ENCODE results near the gene IFI35. TPM values are rescaled to one million over a fixed set of nuclear protein-coding genes. Genes with fewer than 3 reads are reported as not detected.

Gene IFI35
- total RNA-seq, 3 donors from 2014 or later, result 16.2 to 42.3 (median 31.0) TPM

DNA sequence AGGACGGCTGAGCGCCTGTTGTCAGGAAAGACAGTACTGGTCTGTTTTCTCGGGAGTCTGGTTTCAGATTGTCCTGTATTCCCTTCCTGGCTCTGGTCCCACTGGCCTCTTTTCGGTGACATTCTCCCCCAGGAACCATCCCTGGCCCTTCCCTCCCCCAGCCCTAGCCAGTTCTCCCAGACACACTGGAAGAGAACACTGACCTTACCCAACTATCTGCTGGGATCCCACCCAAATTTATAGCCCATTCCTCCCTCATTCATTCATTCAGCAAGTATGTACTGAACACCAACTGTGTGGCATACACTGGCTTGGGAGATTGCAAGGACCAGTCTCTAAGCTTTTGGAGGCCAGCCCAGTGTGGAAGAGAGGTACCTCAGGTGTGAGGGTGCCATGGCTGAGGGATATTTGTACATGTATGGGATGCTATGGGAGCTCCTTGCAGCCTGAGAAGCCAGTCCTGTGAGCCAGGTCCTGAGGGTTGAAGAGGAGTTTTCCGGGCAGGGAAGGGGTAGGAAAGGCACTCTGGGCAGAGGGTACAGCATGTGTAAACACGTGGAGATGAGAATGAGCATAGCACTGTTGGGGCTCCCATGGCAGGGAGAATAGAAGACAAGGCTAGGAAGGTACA lies 23.7 kb downstream of the IFI35 start:
- Histone ChIP-seq H3K27ac (no peak overlapping the region), H3K27me3 (no peaks in the 10 kb centered on the region), H3K9me3 (no peaks in the 10 kb centered on the region), H3K4me1 (no peaks in the 10 kb centered on the region), H3K4me3 (no peak overlapping the region), H3K36me3 (no peaks in the 10 kb centered on the region)
- DNase-seq (ENCODE audit: low spot score in 2 of 2), result no peak
- TF ChIP-seq POLR2AphosphoS5 (IDR thresholded peaks at IDR 0.05) (no peak), POLR2A (IDR thresholded peaks at IDR 0.05) (no peak)
- TF ChIP-seq, protein P1, sequence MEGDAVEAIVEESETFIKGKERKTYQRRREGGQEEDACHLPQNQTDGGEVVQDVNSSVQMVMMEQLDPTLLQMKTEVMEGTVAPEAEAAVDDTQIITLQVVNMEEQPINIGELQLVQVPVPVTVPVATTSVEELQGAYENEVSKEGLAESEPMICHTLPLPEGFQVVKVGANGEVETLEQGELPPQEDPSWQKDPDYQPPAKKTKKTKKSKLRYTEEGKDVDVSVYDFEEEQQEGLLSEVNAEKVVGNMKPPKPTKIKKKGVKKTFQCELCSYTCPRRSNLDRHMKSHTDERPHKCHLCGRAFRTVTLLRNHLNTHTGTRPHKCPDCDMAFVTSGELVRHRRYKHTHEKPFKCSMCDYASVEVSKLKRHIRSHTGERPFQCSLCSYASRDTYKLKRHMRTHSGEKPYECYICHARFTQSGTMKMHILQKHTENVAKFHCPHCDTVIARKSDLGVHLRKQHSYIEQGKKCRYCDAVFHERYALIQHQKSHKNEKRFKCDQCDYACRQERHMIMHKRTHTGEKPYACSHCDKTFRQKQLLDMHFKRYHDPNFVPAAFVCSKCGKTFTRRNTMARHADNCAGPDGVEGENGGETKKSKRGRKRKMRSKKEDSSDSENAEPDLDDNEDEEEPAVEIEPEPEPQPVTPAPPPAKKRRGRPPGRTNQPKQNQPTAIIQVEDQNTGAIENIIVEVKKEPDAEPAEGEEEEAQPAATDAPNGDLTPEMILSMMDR (IDR thresholded peaks at IDR 0.05), result no peak
- intact Hi-C loops (cut with DNase I; ENCODE audit: low total_unique reads), result no loop called here

DNA sequence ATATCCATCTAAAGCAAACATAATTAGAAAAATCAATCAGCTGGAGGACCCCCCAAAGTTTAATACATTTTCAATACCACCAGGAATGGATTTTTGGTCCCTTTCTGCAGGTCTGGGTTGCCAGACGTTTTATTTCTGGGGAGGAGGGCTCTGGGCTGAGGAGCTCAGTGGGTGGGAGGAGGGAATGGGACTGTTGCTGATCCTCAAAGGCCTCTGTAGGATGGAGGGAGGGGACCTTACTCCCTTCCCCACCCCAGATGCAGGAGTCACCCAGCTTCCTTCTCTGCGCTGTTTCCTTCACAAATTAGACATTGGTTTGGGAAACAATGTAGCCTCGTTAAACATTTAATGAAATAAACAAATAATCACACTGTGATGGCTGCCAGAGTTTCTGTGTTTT lies 25.1 kb downstream of the IFI35 start:
- intact Hi-C loops (cut with DNase I; ENCODE audit: low total_unique reads), result no loop called here
- no peak for DNase-seq (ENCODE audit: low spot score in 2 of 2)

DNA sequence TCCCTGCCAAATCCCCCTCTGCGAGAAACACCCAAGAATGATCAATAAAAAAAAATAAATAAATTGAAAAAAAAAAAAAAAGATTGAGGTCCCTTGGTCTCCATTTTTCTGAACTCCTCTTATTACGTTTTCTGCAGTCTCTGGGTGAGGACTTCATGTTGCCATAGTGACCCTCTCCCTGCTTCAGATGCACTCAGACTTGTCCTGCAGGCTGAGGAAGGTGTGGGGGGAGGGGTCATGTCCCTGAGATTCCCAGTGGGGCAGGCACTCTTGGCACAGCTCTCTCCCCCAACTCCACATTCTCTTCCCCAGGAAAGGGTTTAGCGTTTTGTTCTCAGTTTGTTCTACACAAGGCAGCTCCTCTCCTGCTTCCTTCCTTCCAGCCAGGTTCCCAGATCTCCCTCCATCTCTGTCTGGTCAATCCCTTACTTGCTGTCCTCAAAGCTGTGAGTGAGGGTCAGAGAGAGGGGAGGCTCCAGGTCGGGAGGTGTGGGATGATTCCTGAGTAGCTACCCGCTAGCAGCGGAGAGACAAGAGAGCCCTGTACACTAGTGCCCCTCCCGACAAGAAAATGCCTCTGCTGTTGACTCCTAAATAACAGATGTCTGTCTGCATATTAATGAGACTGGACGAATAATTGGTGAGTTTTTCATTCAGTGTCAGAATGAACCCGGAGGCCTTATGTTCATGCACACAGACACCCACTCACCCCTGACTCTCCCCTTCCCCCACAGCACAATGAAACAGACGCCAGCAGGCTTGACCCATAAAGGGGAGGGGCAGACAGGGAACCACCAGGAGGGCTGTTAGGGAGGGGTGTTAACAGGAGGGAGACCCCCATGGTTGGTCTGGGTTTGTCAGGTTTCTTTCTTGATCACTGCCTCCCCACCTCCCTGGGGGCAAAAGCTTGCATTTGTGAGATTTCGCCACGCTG lies 27.6 kb downstream of the IFI35 start:
- no peak for DNase-seq (ENCODE audit: low spot score in 2 of 2)
- Histone ChIP-seq H3K9me3 (no peaks in the 10 kb centered on the region), H3K27ac (no peak overlapping the region), H3K4me1 (no peaks in the 10 kb centered on the region), H3K36me3 (no peaks in the 10 kb centered on the region), H3K27me3 (no peaks in the 10 kb centered on the region), H3K4me3 (no peak overlapping the region)
- TF ChIP-seq POLR2A (IDR thresholded peaks at IDR 0.05), result no peak
- intact Hi-C loops (cut with DNase I; ENCODE audit: low total_unique reads), result no loop called here

More for the DNA sequence above, 25.1 kb downstream of the IFI35 start:
- Histone ChIP-seq H3K27ac (no peak overlapping the region), H3K4me3 (no peak overlapping the region), H3K4me1 (no peaks in the 10 kb centered on the region), H3K36me3 (no peaks in the 10 kb centered on the region), H3K27me3 (no peaks in the 10 kb centered on the region), H3K9me3 (no peaks in the 10 kb centered on the region)
- no peak for TF ChIP-seq POLR2A (IDR thresholded peaks at IDR 0.05)
- TF ChIP-seq POLR2AphosphoS5 (IDR thresholded peaks at IDR 0.05), result no peak

DNA sequence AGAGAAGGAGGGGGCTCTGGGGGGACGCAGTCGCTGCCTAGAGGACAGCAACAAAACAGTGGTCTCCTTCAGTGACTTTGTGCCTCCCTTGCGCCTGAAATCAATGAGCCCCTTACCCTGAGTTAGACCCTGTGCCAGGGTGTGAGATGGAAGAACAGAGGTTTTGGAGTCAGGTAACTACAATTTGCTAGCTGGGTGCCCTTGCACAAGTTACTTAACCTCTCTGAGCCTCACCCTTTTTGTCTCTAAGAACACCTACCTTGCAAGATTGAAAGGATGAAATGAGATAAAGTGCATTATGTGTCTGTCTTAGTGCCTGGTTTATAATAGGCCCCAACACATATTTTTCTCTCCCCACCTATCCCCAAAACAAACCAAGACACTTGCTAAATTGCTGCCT lies 28.3 kb downstream of the IFI35 start:
- DNase-seq (ENCODE audit: low spot score in 2 of 2), result no peak
- intact Hi-C loops (cut with DNase I; ENCODE audit: low total_unique reads), result loop anchor here (5.0 kb wide), 1 partner anchor 517 kb away; no protein-coding TSS in a partner anchor
- Histone ChIP-seq H3K36me3 (no peaks in the 10 kb centered on the region), H3K27me3 (no peaks in the 10 kb centered on the region), H3K4me1 (no peaks in the 10 kb centered on the region), H3K4me3 (no peak overlapping the region), H3K27ac (no peak overlapping the region), H3K9me3 (no peaks in the 10 kb centered on the region)
- TF ChIP-seq, protein P1 (IDR thresholded peaks at IDR 0.05), result no peak
- no peak for TF ChIP-seq POLR2AphosphoS5 (IDR thresholded peaks at IDR 0.05)
- no peak for TF ChIP-seq POLR2A (IDR thresholded peaks at IDR 0.05)

DNA sequence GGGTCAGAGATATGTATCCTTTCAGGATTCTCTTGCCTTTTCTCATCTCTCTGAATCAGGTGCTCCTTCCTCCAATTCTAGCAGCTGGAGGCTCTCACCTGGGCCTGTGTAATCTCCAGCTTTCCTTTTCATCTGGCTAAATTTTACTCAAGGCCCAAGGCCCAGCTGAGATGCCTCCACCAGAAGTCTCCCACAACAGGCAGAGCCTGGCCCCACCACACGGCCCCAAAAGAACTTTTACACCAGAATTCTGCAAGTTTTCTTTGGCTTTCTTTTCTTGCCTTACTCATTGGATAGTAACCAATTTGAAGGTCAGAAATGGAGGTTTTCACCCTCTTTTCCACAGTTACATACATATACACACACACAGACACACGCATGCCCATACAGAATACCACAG lies 33.1 kb downstream of the IFI35 start:
- no peak overlapping the region for H3K4me3 ChIP-seq
- no peaks in the 10 kb centered on the region for H3K27me3 ChIP-seq
- H3K9me3 ChIP-seq, result no peaks in the 10 kb centered on the region
- H3K27ac ChIP-seq, result no peak overlapping the region
- no peak for TF ChIP-seq POLR2AphosphoS5 (IDR thresholded peaks at IDR 0.05)
- no peaks in the 10 kb centered on the region for H3K4me1 ChIP-seq
- no peaks in the 10 kb centered on the region for H3K36me3 ChIP-seq
- no peak for DNase-seq (ENCODE audit: low spot score in 2 of 2)
- intact Hi-C loops (cut with DNase I; ENCODE audit: low total_unique reads), result loop anchor here (5.0 kb wide), 1 partner anchor 513 kb away; no protein-coding TSS in a partner anchor

DNA sequence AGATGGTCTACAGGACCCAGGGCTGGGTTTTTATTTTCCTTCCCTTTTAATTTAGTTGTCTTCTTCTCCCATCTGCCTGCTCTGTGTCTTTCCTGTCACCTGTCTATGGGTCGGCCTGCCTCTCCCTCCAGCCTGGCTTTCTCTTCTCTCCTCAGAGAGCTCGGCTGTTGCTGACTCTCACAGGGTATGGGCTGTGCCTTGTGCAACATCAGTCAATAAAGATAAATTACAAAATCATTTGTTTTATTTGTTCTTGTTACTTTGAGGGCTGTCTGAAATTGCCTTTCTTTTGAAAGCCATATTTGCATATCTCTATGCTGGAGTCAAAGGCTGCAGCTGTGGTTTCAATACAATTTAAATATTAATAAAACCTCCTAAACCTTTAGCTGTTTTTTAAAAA lies 34.1 kb downstream of the IFI35 start:
- no peak for DNase-seq (ENCODE audit: low spot score in 2 of 2)
- intact Hi-C loops (cut with DNase I; ENCODE audit: low total_unique reads), result no loop called here

More for the DNA sequence above, 34.1 kb downstream of the IFI35 start:
- TF ChIP-seq POLR2AphosphoS5 (IDR thresholded peaks at IDR 0.05), result no peak
- no peak for TF ChIP-seq POLR2A (IDR thresholded peaks at IDR 0.05)
- Histone ChIP-seq H3K27me3 (no peaks in the 10 kb centered on the region), H3K4me1 (no peaks in the 10 kb centered on the region), H3K4me3 (no peak overlapping the region), H3K27ac (no peak overlapping the region), H3K9me3 (no peaks in the 10 kb centered on the region), H3K36me3 (no peaks in the 10 kb centered on the region)
